TTC549 (cell line): ENCODE measurements around the gene EVI5.
"Not testable (repeated sequence)": the region's sequence is repeated elsewhere in the genome, so short reads cannot be mapped to it uniquely, and the experiment has no call there.

Experiments
- FAIRE-seq: peaks from 2 replicates; lab custom pipeline; 2012; peaks lifted over from hg19 to GRCh38; lab: Jason Lieb, UNC

Gene EVI5

GRCh38 chr1:92571578-92571977 lies 213.3 kb downstream of the EVI5 start:
- FAIRE-seq, result no peak

DNA sequence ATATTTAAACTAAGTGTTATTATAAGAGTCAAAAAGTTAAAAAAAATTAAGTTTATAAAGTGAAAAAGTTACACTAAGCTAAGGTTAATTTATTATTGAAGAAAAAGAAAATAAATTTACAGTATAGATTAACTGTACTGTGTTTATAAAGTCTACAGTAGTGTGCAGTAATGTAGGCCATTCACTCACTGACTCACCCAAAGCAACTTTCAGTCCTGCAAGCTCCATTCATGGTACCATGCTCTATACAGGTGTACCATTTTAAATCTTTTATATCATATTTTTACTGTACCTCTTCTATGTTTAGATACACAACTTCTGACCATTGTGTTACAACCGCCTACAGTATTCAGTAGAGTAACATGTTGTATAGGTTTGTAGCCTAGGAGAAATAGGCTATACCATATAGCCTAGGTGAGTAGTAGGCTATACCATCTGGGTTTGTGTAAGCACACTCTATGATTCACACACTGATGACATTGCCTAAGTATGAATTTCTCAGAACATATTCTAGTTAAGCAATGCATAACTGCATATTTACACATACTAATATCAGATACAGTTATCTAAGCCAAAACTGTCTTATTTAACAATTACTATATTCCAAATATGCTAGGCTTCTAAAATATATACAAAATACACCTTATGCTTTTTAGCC lies 217.6 kb downstream of the EVI5 start:
- FAIRE-seq, result no peak

- no peak for FAIRE-seq
Measured at GRCh38 chr1:92563457-92564216, 221.3 kb downstream of the EVI5 start.

- no peak for FAIRE-seq
Measured at GRCh38 chr1:92556350-92556749, 228.6 kb downstream of the EVI5 start.

GRCh38 chr1:92554216-92554615 lies 230.7 kb downstream of the EVI5 start:
- no peak for FAIRE-seq

GRCh38 chr1:92551916-92552315 lies 233.0 kb downstream of the EVI5 start:
- FAIRE-seq, result no peak

DNA sequence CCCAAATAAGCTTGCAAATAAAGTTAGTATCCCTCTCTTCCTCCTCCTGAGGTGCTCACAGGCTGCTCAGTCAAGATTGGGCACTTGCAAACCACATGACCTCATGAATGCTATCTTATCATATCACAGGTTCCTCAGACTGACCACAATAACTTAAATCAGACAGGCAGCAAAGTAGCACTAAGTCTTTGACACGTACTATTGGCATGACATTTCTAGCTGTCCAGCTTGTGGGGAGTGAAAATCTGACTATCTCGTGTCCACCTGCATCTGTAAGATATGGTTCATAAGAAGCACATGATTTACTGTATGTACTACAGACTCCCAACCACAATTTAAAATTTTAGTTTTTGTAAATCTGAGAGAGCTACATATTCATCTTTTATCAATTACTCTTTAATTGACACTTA lies 240.1 kb downstream of the EVI5 start:
- FAIRE-seq, result no peak

DNA sequence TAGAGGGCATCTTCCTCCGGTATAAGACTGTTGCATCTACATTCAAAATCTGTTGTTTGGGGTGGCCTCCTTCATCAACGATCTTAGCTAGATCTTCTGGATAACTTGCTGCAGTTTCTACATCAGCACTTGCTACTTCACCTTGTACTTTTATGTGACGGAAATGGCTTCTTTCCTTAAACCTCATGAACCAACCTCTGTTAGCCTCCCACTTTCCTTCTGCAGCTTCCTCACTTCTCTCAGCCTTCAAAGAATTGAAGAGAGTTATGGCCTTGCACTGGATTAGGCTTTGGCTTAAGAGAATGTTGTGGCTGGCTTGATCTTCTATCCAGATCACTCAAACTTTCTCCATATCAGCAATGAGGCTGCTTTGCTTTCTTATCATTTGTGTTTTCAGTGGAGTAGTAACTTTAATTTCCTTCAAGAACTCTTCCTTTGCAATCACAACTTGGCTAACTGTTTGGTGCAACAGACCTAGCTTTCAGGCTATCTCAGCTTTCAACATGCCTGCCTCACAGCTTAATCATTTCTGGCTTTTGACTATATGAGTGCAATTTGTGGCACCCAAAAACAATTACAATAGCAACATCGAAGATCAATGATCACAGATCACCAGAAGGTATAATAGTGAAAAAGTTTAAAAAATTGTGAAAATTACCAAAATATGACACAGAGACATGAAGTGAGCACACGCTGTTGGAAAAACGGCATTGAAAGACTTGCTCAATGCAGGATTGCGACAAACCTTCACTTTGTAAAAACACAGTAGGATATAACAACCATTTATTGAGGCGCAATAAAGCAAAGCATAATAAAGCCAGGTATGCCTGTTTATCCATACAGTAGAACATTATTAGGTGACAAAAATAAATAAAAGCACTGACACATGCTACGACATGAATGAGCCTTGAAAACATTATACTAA lies 241.5 kb downstream of the EVI5 start:
- no peak for FAIRE-seq

DNA sequence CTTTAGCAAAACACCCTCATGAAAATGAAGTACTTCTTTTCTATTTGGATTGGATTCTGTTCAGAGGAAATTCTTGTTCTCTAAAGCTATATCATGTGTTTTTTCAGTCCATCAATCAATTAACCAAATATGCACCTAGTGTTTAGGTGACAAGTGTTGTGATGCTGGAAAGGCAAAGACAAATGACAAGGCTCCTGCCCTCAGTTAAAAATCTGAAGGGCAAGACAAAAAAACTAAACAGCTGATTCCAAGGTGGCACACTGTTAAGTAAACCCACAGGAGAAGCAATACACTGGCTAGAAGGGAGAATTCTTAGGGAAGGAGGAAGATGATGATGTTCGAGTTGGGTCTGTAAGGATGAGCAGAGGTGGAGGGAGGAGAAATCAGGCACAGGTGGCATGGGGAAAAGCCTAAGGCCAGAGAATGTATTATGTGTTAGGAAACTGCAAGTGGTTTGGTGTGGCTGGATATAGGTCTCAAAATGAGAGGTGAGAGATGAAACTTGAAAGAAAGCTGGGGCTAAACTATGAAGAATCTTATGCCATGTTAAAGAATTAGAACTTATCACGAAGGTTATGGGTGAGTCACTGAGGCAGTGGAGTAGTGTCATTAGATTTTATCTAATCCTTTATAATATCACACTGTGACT lies 246.4 kb downstream of the EVI5 start:
- no peak for FAIRE-seq

- no peak for FAIRE-seq
Measured at GRCh38 chr1:92538048-92538412, 246.9 kb downstream of the EVI5 start.

- no peak for FAIRE-seq
Measured at GRCh38 chr1:92536980-92537884, 247.7 kb downstream of the EVI5 start.

DNA sequence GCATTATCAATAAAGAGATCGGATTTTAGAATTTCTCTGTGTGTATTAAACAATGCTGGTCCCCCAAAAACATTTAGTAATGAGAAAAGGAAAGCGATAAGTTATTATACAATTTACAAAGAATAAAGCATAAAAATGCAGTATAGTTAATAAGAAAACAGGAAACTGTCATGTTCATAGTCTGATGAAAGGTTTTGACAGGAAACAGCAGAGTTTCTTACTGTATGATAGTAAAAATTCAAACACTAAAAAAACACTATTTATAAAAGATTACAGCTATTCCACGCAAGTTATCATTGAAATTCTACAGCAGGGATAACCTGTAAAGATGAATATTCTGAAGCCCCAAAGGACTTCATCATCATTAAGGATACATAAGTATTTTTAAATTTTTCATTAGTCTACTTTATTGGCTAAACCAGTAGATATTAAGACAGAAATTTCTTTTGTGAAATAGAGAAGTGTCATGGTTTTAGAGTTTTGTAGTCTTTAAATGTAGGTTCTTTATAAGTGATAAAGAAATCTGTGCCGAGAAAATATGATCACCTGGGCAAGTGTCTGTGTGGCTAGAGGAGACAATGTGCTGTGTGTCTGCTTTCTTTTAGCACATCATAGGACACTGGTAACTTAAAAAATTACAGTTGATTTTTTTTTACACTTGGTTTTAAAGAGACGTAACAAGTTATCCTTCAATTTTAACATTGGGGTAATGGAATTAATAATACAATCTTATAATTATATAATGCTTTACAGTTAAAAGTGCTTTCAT lies 248.5 kb downstream of the EVI5 start:
- no peak for FAIRE-seq

DNA sequence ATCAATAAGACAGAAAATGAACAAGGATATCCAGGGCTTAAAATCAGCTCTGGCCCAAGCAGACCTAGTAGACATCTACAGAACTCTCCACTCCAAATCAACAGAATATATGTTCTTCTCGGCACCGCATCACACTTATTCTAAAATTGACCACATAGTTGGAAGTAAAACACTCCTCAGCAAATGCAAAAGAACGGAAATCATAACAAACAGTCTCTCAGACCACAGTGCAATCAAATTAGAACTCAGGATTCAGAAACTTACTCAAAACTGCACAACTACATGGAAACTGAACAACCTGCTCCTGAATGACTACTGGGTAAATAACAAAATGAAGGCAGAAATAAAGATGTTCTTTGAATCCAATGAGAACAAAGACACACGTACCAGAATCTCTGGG lies 252.5 kb downstream of the EVI5 start:
- not testable (repeated sequence) for FAIRE-seq

DNA sequence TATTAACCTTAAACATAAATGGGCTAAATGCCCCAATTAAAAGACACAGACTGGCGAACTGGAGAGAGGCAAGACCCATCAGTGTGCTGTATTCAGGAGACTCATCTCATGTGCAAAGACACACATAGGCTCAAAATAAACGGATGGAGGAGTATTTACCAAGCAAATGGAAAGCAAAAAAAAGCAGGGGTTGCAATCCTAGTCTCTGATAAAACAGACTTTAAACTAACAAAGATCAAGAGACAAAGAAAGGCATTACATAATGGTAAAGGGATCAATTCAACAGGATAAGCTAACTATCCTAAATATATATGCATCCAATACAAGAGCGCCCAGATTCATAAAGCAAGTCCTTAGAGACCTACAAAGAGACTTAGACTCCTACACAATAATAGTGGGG lies 253.0 kb downstream of the EVI5 start:
- not testable (repeated sequence) for FAIRE-seq

- FAIRE-seq, result no peak
Measured at GRCh38 chr1:92527670-92528069, 257.2 kb downstream of the EVI5 start.

- not testable (repeated sequence) for FAIRE-seq
Measured at GRCh38 chr1:92524944-92525590, 259.8 kb downstream of the EVI5 start.

DNA sequence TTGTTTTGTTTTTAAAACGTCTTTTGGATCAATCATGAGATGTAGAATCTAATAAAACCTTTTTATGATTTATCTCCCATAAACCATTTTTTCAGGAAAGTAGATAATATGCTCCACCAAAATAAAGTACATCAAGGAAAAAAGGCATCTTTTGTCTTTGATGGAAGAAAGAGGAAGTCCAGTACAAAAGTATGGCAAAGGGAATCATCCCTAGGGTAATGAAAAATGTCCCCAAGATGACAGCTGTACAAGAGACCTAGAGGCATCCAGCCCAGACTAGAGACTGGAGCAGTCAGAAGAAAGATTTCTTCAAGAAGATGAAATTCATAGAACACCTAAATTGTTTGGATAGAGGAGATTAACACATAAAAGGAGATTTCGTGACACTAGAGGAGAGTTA lies 265.9 kb downstream of the EVI5 start:
- FAIRE-seq, result no peak

GRCh38 chr1:92516574-92516973 lies 268.3 kb downstream of the EVI5 start:
- FAIRE-seq, result no peak

GRCh38 chr1:92515796-92516201 lies 269.1 kb downstream of the EVI5 start:
- no peak for FAIRE-seq

GRCh38 chr1:92511541-92511940 lies 273.4 kb downstream of the EVI5 start:
- no peak for FAIRE-seq
